Measurements from ENCODE around the gene AGMO. TPM values are rescaled to one million over a fixed set of nuclear protein-coding genes. Genes with fewer than 3 reads are reported as not detected.

The AGMO gene
- total and polyA plus RNA-seq, 2 experiments from 2014 or later: 0.42 to 0.55 TPM

GRCh38 chr7:15236952-15237351 is 324.9 kb downstream of the AGMO start:
- no peak overlapping the region for H2AFZ ChIP-seq
- no peaks in the 10 kb centered on the region for H3K27me3 ChIP-seq (ENCODE audit: insufficient read depth)
- H3K36me3 ChIP-seq (ENCODE audit: insufficient read depth): no peaks in the 10 kb centered on the region
- H3K27ac Mint-ChIP-seq: no peak overlapping the region; the same call in 1 of the 2 replicates
- H3K27me3 Mint-ChIP-seq (ENCODE audit: insufficient read depth, low read depth, poor library complexity): no peaks in the 10 kb centered on the region
- no peaks in the 10 kb centered on the region for H4K20me1 ChIP-seq (replicated peaks; ENCODE audit: insufficient read depth)
- H3K27ac ChIP-seq (ENCODE audit: low read depth): no peak overlapping the region
- no peak overlapping the region for H3K4me3 Mint-ChIP-seq
- TF ChIP-seq REST (IDR thresholded peaks at IDR 0.05; ENCODE audit: unreplicated experiment) (no peak), POLR2AphosphoS5 (IDR thresholded peaks at IDR 0.05; ENCODE audit: low read depth) (no peak), ZNF462 (CRISPR knock-in tag; IDR thresholded peaks at IDR 0.05) (no peak), CTCF (conservative IDR thresholded peaks at IDR 0.05; ENCODE audit: low read depth in 2 of 2) (no peak), EZH2phosphoT487 (IDR thresholded peaks at IDR 0.05; ENCODE audit: unreplicated experiment) (no peak), NANOG (IDR thresholded peaks at IDR 0.05; ENCODE audit: borderline replicate concordance) (no peak), EZH2 (IDR thresholded peaks at IDR 0.05; ENCODE audit: low read depth, unreplicated experiment) (no peak), ETS1 (IDR thresholded peaks at IDR 0.05) (no peak), JUNB (IDR thresholded peaks at IDR 0.05; ENCODE audit: unreplicated experiment) (no peak), ZNF114 (CRISPR knock-in tag; IDR thresholded peaks at IDR 0.05) (no peak), ZNF331 (CRISPR knock-in tag; IDR thresholded peaks at IDR 0.05; ENCODE audit: low read depth) (no peak), CREB1 (CRISPR knock-in tag; IDR thresholded peaks at IDR 0.05; ENCODE audit: low read depth) (no peak), STAT1 (IDR thresholded peaks at IDR 0.05; ENCODE audit: unreplicated experiment) (no peak)
- no peak for ATAC-seq
- H3K79me2 ChIP-seq (replicated peaks; ENCODE audit: insufficient read depth): no peaks in the 10 kb centered on the region
- no peaks in the 10 kb centered on the region for H3K9me3 Mint-ChIP-seq
- H3F3A ChIP-seq (replicated peaks; ENCODE audit: low read depth): no peaks in the 10 kb centered on the region
- DNase-seq (ENCODE audit: low spot score): no peak
- no peaks in the 10 kb centered on the region for H3K9me2 ChIP-seq (ENCODE audit: insufficient read depth)
- H3K4me1 Mint-ChIP-seq: no peaks in the 10 kb centered on the region
- H3K4me3 ChIP-seq: no peak overlapping the region
- no peaks in the 10 kb centered on the region for H3K4me1 ChIP-seq (ENCODE audit: insufficient read depth)
- H3K36me3 Mint-ChIP-seq (ENCODE audit: low read depth): no peaks in the 10 kb centered on the region
- no peak overlapping the region for H3K4me2 ChIP-seq
